GM21825 (cell line): ENCODE results near the gene U2SURP.
A peak's percentile ranks its signal among the peaks of the same experiment; 100 is the strongest.
"Not testable (repeated sequence)": the region's sequence is repeated elsewhere in the genome, so short reads cannot be mapped to it uniquely, and the experiment has no call there.

Source experiments
- ATAC-seq: cut with Tn5 transposase; IDR thresholded peaks from one replicate; pipeline ENCODE4 v1.9.1; 2021; ENCODE audit warnings: mild to moderate bottlenecking, moderate library complexity; ENCODE audit not compliant: unreplicated experiment

Gene U2SURP

GRCh38 chr3:143010024-143010423 lies 8.7 kb downstream of the U2SURP start:
- ATAC-seq = no peak

- no peak for ATAC-seq
Measured at GRCh38 chr3:143011705-143012104, 10.3 kb downstream of the U2SURP start.

- no peak for ATAC-seq
Measured at GRCh38 chr3:143014921-143015320, 13.6 kb downstream of the U2SURP start.

GRCh38 chr3:143016321-143016972 lies 15.1 kb downstream of the U2SURP start:
- no peak for ATAC-seq

GRCh38 chr3:143024351-143024960 lies 23.1 kb downstream of the U2SURP start:
- ATAC-seq = no peak

- no peak for ATAC-seq
Measured at GRCh38 chr3:143031327-143031726, 30.0 kb downstream of the U2SURP start.

- not testable (repeated sequence) for ATAC-seq
Measured at GRCh38 chr3:143031796-143032387, 30.5 kb downstream of the U2SURP start.

GRCh38 chr3:143035466-143036211 lies 34.3 kb downstream of the U2SURP start:
- no peak for ATAC-seq

- ATAC-seq = no peak
Measured at GRCh38 chr3:143036557-143036956, 35.2 kb downstream of the U2SURP start.

- no peak for ATAC-seq
Measured at GRCh38 chr3:143037867-143038266, 36.5 kb downstream of the U2SURP start.

GRCh38 chr3:143040261-143040879 lies 39.0 kb downstream of the U2SURP start:
- ATAC-seq = no peak

GRCh38 chr3:143041903-143042302 lies 40.5 kb downstream of the U2SURP start:
- ATAC-seq = no peak

- no peak for ATAC-seq
Measured at GRCh38 chr3:143045639-143046038, 44.3 kb downstream of the U2SURP start.

- ATAC-seq = not testable (repeated sequence)
Measured at GRCh38 chr3:143046075-143046474, 44.7 kb downstream of the U2SURP start.

- no peak for ATAC-seq
Measured at GRCh38 chr3:143054011-143054410, 52.6 kb downstream of the U2SURP start.

GRCh38 chr3:143056372-143056771 lies 55.0 kb downstream of the U2SURP start:
- no peak for ATAC-seq

- peak; percentile 96 for ATAC-seq
Measured at GRCh38 chr3:143060906-143061305, 59.5 kb downstream of the U2SURP start.

GRCh38 chr3:143063018-143063417 lies 61.6 kb downstream of the U2SURP start:
- ATAC-seq = no peak

- ATAC-seq = no peak
Measured at GRCh38 chr3:143064777-143065176, 63.4 kb downstream of the U2SURP start.

GRCh38 chr3:143065364-143065763 lies 64.0 kb downstream of the U2SURP start:
- no peak for ATAC-seq

GRCh38 chr3:143066033-143066432 lies 64.7 kb downstream of the U2SURP start:
- no peak for ATAC-seq
